H9 (cell line): ENCODE measurements around the gene SLC25A19. TPM values are rescaled to one million over a fixed set of nuclear protein-coding genes. Genes with fewer than 3 reads are reported as not detected.

Experiments used
- DNase-seq: peaks from one replicate; pipeline ENCODE4 v3.0.0-alpha.2; 2017
- H2AFZ ChIP-seq: one replicate; pipeline ENCODE4 v1.6.1; 2013; ENCODE audit warnings: mild to moderate bottlenecking, low read length, control low read depth, moderate library complexity
- H2AK5ac ChIP-seq: 2 replicates; pipeline ENCODE4 v1.6.1; 2013; ENCODE audit warnings: low read length, control low read depth, mixed read lengths; ENCODE audit not compliant: insufficient read length
- H2BK120ac ChIP-seq: one replicate; pipeline ENCODE4 v1.6.1; 2013; ENCODE audit warnings: low read depth, mild to moderate bottlenecking, low read length, control low read depth, inconsistent platforms; ENCODE audit not compliant: poor library complexity, severe bottlenecking
- H2BK12ac ChIP-seq: 2 replicates; pipeline ENCODE4 v1.6.1; 2013; ENCODE audit warnings: low read length, control low read depth, mixed read lengths, low read depth; ENCODE audit not compliant: insufficient read length
- H2BK15ac ChIP-seq: 2 replicates; pipeline ENCODE4 v1.6.1; 2013; ENCODE audit warnings: low read depth, low read length, control low read depth
- H2BK20ac ChIP-seq: one replicate; pipeline ENCODE4 v1.6.1; 2013; ENCODE audit warnings: low read depth, mild to moderate bottlenecking, low read length, control low read depth, inconsistent platforms; ENCODE audit not compliant: poor library complexity, severe bottlenecking
- H2BK5ac ChIP-seq: 2 replicates; pipeline ENCODE4 v1.6.1; 2013; ENCODE audit warnings: low read length, control low read depth, mixed read lengths; ENCODE audit not compliant: insufficient read length
- H3K14ac ChIP-seq: 2 replicates; pipeline ENCODE4 v1.6.1; 2013; ENCODE audit warnings: low read length, control low read depth; ENCODE audit not compliant: insufficient read depth
- H3K18ac ChIP-seq: 2 replicates; pipeline ENCODE4 v1.6.1; 2013; ENCODE audit warnings: low read depth, mild to moderate bottlenecking, mixed read lengths, low read length, control low read depth; ENCODE audit not compliant: insufficient read length
- H3K23ac ChIP-seq: 2 replicates; pipeline ENCODE4 v1.6.1; 2013; ENCODE audit warnings: low read length, control low read depth, mixed read lengths, low read depth; ENCODE audit not compliant: insufficient read length
- H3K23me2 ChIP-seq: 2 replicates; pipeline ENCODE4 v1.6.1; 2013; ENCODE audit warnings: low read depth, mild to moderate bottlenecking, mixed read lengths, low read length, control low read depth; ENCODE audit not compliant: insufficient read length, poor library complexity, severe bottlenecking
- H3K27ac ChIP-seq: 2 replicates; pipeline ENCODE4 v1.5.1; 2013; ENCODE audit warnings: low read length, control low read depth, mixed read lengths, low read depth; ENCODE audit not compliant: insufficient read length
- H3K27me3 ChIP-seq: 2 replicates; pipeline ENCODE4 v1.6.1; 2013; ENCODE audit warnings: low read length, control low read depth, inconsistent platforms; ENCODE audit not compliant: insufficient read depth
- H3K4ac ChIP-seq: 2 replicates; pipeline ENCODE4 v1.6.1; 2013; ENCODE audit warnings: low read depth, mild to moderate bottlenecking, control low read depth, inconsistent platforms, low read length, moderate library complexity
- H3K4me1 ChIP-seq: 2 replicates; pipeline ENCODE4 v1.6.1; 2013; ENCODE audit warnings: low read length, control low read depth, inconsistent platforms; ENCODE audit not compliant: insufficient read depth
- H3K4me2 ChIP-seq: 2 replicates; pipeline ENCODE4 v1.6.1; 2013; ENCODE audit warnings: low read length, control low read depth, mixed read lengths; ENCODE audit not compliant: insufficient read length, insufficient read depth
- H3K56ac ChIP-seq: 2 replicates; pipeline ENCODE4 v1.6.1; 2013; ENCODE audit warnings: low read depth, mild to moderate bottlenecking, mixed read lengths, low read length, control low read depth; ENCODE audit not compliant: insufficient read length
- H3K79me1 ChIP-seq: 2 replicates; pipeline ENCODE4 v1.6.1; 2013; ENCODE audit warnings: low read depth, mild to moderate bottlenecking, moderate library complexity, low read length, control low read depth, inconsistent platforms; ENCODE audit not compliant: insufficient read depth, poor library complexity, severe bottlenecking
- H3K79me2 ChIP-seq: 2 replicates; pipeline ENCODE4 v1.6.1; 2013; ENCODE audit warnings: low read length, control low read depth, inconsistent platforms; ENCODE audit not compliant: insufficient read depth
- H3K9ac ChIP-seq: 2 replicates; pipeline ENCODE4 v1.6.1; 2013; ENCODE audit warnings: low read length, control low read depth, mixed read lengths; ENCODE audit not compliant: insufficient read length; ENCODE audit errors: extremely low read depth
- H3K9me3 ChIP-seq: one replicate; pipeline ENCODE4 v1.6.1; 2013; ENCODE audit warnings: low read depth, low read length, inconsistent platforms; ENCODE audit not compliant: control insufficient read depth
- H3T11ph ChIP-seq: one replicate; pipeline ENCODE4 v1.6.1; 2013; ENCODE audit warnings: mild to moderate bottlenecking, low read length, control low read depth, inconsistent platforms
- H4K20me1 ChIP-seq: one replicate; pipeline ENCODE4 v1.6.1; 2013; ENCODE audit not compliant: control insufficient read depth, insufficient read length, insufficient read depth
- H4K5ac ChIP-seq: 2 replicates; pipeline ENCODE4 v1.6.1; 2013; ENCODE audit warnings: low read depth, mild to moderate bottlenecking, mixed read lengths, low read length, control low read depth; ENCODE audit not compliant: insufficient read length
- H4K8ac ChIP-seq: replicated peaks from 2 replicates; pipeline ENCODE4 v1.6.1; 2013; ENCODE audit warnings: low read length, control low read depth, mixed read lengths, low read depth; ENCODE audit not compliant: insufficient read length
- H4K91ac ChIP-seq: 2 replicates; pipeline ENCODE4 v1.6.1; 2013; ENCODE audit warnings: low read depth, mild to moderate bottlenecking, moderate library complexity, mixed read lengths, low read length, control low read depth; ENCODE audit not compliant: insufficient read length
- H3K27ac Mint-ChIP-seq, 3 experiments: 2 replicates in 2 of 3; 3 replicates in 1 of 3; pipeline ENCODE4 v1.8.0; 2020 to 2021; ENCODE audit warnings: mixed read lengths in 3 of 3, mild to moderate bottlenecking in 1 of 3, moderate library complexity in 1 of 3
- H3K27me3 Mint-ChIP-seq: 2 replicates; pipeline ENCODE4 v1.8.0; 2021; ENCODE audit warnings: low read depth, mild to moderate bottlenecking, moderate library complexity, mixed read lengths
- H3K36me3 Mint-ChIP-seq, 3 experiments: 2 replicates in 2 of 3; 3 replicates in 1 of 3; pipeline ENCODE4 v1.8.0; 2020 to 2021; ENCODE audit warnings: low read depth in 3 of 3, mixed read lengths in 3 of 3; ENCODE audit not compliant: insufficient read depth in 1 of 3
- H3K4me1 Mint-ChIP-seq, 2 experiments: 2 replicates each; pipeline ENCODE4 v1.8.0; 2020; ENCODE audit warnings: mixed read lengths in 2 of 2
- H3K4me3 Mint-ChIP-seq, 2 experiments: 2 replicates in 1 of 2; 3 replicates in 1 of 2; pipeline ENCODE4 v1.8.0; 2020 to 2021; ENCODE audit warnings: mild to moderate bottlenecking in 2 of 2, mixed read lengths in 2 of 2, moderate library complexity in 1 of 2
- H3K9me3 Mint-ChIP-seq, 2 experiments: 2 replicates in 1 of 2; 3 replicates in 1 of 2; pipeline ENCODE4 v1.8.0; 2020; ENCODE audit warnings: mild to moderate bottlenecking in 2 of 2, mixed read lengths in 2 of 2, moderate library complexity in 1 of 2
- CTCF ChIP-seq: fragments of 200-600 bp; sonication (generic); conservative IDR thresholded peaks from 3 replicates; pipeline ENCODE4 v1.8.0; 2021; ENCODE audit warnings: antibody characterized with exemption, mild to moderate bottlenecking
- WGBS: extraction: QIAGEN DNeasy Blood & Tissue Kit; methylation state at CpG from one replicate; pipeline ENCODE4 v1.1.7; 2013; ENCODE audit warnings: missing lambda C conversion rate, low lambda C conversion rate, mixed read lengths; ENCODE audit not compliant: insufficient read length; ENCODE audit errors: extremely low coverage; 5-methylcytosine and 5-hydroxymethylcytosine counted together
- total RNA-seq: library from RNA; stranded (reverse); gene quantifications from 2 replicates; pipeline ENCODE4 v1.2.1, GENCODE V29; 2021

Gene SLC25A19
- total RNA-seq, 1 experiment from 2014 or later = 24.2 TPM

- Histone ChIP-seq H3K9ac (peak within 1 kb of the TSS; percentile 96), H3K4me2 (peak within 1 kb of the TSS; percentile 81), H2BK12ac (no peak within 1 kb of the TSS), H2BK120ac (no peak within 1 kb of the TSS), H4K5ac (peak within 1 kb of the TSS; percentile 75), H2AFZ (no peak within 1 kb of the TSS), H3K9me3 (no peaks in the 10 kb centered on the region), H2BK20ac (no peak within 1 kb of the TSS), H3K23ac (no peak within 1 kb of the TSS), H4K20me1 (no peaks in the 10 kb centered on the region), H2BK5ac (peak within 1 kb of the TSS; percentile 56), H3K14ac (peak within 1 kb of the TSS; percentile 89), H2AK5ac (no peak within 1 kb of the TSS), H3K27ac (peak within 1 kb of the TSS; percentile 51), H3K4me1 (peaks cover 4% of the 10 kb centered on the region), H3K79me1 (peaks cover 4% of the 10 kb centered on the region), H3K4ac (no peak within 1 kb of the TSS), H4K91ac (no peak within 1 kb of the TSS), H4K8ac (no peak within 1 kb of the TSS), H3K56ac (no peak within 1 kb of the TSS), H3K18ac (peak within 1 kb of the TSS; percentile 92), H2BK15ac (no peak within 1 kb of the TSS), H3K79me2 (peaks cover 18% of the 10 kb centered on the region), H3K27me3 (no peaks in the 10 kb centered on the region), H3K23me2 (peaks cover 4% of the 10 kb centered on the region), H3T11ph (no peak within 1 kb of the TSS)
- no peak; the same call in 2 of the 3 replicates for TF ChIP-seq CTCF
- H3K27me3 Mint-ChIP-seq = no peaks in the 10 kb centered on the region
- H3K27ac Mint-ChIP-seq = peak within 1 kb of the TSS; percentile 100
- peak; percentile 96 for DNase-seq
- no CpG with 5 or more reads among the region's 69 CpGs for WGBS
- H3K36me3 Mint-ChIP-seq = peaks cover 8 to 47% (median 44%) of the 10 kb centered on the region in 3 experiments; a peak in 6 of 7 replicates
- no peaks in the 10 kb centered on the region for H3K9me3 Mint-ChIP-seq
- peak within 1 kb of the TSS; percentile 99 for H3K4me3 Mint-ChIP-seq
- peaks cover 25 to 28% of the 10 kb centered on the region in 2 experiments for H3K4me1 Mint-ChIP-seq
Measured at GRCh38 chr17:75261336-75262111, 27.7 kb downstream of the SLC25A19 start, which contains the start of the genes GGA3 and MRPS7. GGA3 (minus strand) TSS chr17:75261606; CDS start chr17:75261587, 19 bp downstream. MRPS7 (plus strand) TSS chr17:75261879; CDS start chr17:75261901, 22 bp downstream.
